IPS DF 6.9 (cell line): ENCODE data around the gene TMPRSS6.

Source experiments
- DNase-seq: peaks from one replicate; pipeline ENCODE4 v3.0.0-alpha.2; 2013; ENCODE audit warnings: low read depth, low spot score
- H3K27ac ChIP-seq: one replicate; pipeline ENCODE4 v1.5.1; 2013; ENCODE audit warnings: low read length, control low read depth
- H3K27me3 ChIP-seq: 2 replicates; pipeline ENCODE4 v1.6.1; 2013; ENCODE audit warnings: mild to moderate bottlenecking, low read length; ENCODE audit not compliant: control insufficient read depth, insufficient read depth
- H3K36me3 ChIP-seq: 2 replicates; pipeline ENCODE4 v1.6.1; 2013; ENCODE audit warnings: low read length; ENCODE audit not compliant: control insufficient read depth, insufficient read depth
- H3K4me1 ChIP-seq: 2 replicates; pipeline ENCODE4 v1.6.1; 2013; ENCODE audit warnings: low read length; ENCODE audit not compliant: control insufficient read depth, insufficient read depth
- H3K4me3 ChIP-seq: 2 replicates; pipeline ENCODE4 v1.5.1; 2013; ENCODE audit warnings: mild to moderate bottlenecking, low read length
- H3K9me3 ChIP-seq: 2 replicates; pipeline ENCODE4 v1.6.1; 2013; ENCODE audit warnings: low read length, inconsistent platforms; ENCODE audit not compliant: control insufficient read depth, insufficient read depth
- WGBS: extraction: QIAGEN DNeasy Blood & Tissue Kit; methylation state at CpG from one replicate; pipeline ENCODE4 v1.1.7; 2013; ENCODE audit warnings: mixed read lengths, missing lambda C conversion rate; ENCODE audit not compliant: insufficient read length, insufficient coverage; 5-methylcytosine and 5-hydroxymethylcytosine counted together

TMPRSS6 gene

GRCh38 chr22:37088750-37089408 lies 20.6 kb downstream of the TMPRSS6 start:
- Histone ChIP-seq H3K27ac (no peak overlapping the region), H3K4me1 (peaks cover 2% of the 10 kb centered on the region; the same call in 1 of the 2 replicates)
- WGBS, result no CpG with 5 or more reads among the region's 17 CpGs

GRCh38 chr22:37088108-37088605 lies 21.4 kb downstream of the TMPRSS6 start:
- DNase-seq, result no peak
- no peak overlapping the region for H3K27ac ChIP-seq
- no CpG with 5 or more reads among the region's 6 CpGs for WGBS
- no peaks in the 10 kb centered on the region for H3K9me3 ChIP-seq
- no peak overlapping the region for H3K4me3 ChIP-seq
- H3K4me1 ChIP-seq, result peaks cover 2% of the 10 kb centered on the region; the same call in 1 of the 2 replicates
- no peaks in the 10 kb centered on the region for H3K36me3 ChIP-seq
- no peaks in the 10 kb centered on the region for H3K27me3 ChIP-seq

More at GRCh38 chr22:37088750-37089408, 20.6 kb downstream of the TMPRSS6 start:
- Histone ChIP-seq H3K27me3 (no peaks in the 10 kb centered on the region), H3K9me3 (no peaks in the 10 kb centered on the region), H3K4me3 (no peak overlapping the region), H3K36me3 (no peaks in the 10 kb centered on the region)
- no peak for DNase-seq

GRCh38 chr22:37086184-37086583 lies 23.3 kb downstream of the TMPRSS6 start:
- H3K27me3 ChIP-seq, result no peaks in the 10 kb centered on the region
- no CpG with 5 or more reads among the region's 15 CpGs for WGBS
- no peak overlapping the region for H3K4me3 ChIP-seq
- no peaks in the 10 kb centered on the region for H3K36me3 ChIP-seq
- DNase-seq, result no peak
- H3K9me3 ChIP-seq, result no peaks in the 10 kb centered on the region
- no peaks in the 10 kb centered on the region for H3K4me1 ChIP-seq
- no peak overlapping the region for H3K27ac ChIP-seq

- no CpG with 5 or more reads among the region's 10 CpGs for WGBS
- no peaks in the 10 kb centered on the region for H3K27me3 ChIP-seq
- no peak overlapping the region for H3K4me3 ChIP-seq
- no peak overlapping the region for H3K27ac ChIP-seq
- H3K36me3 ChIP-seq, result no peaks in the 10 kb centered on the region
- DNase-seq, result no peak
- no peaks in the 10 kb centered on the region for H3K9me3 ChIP-seq
- H3K4me1 ChIP-seq, result no peaks in the 10 kb centered on the region
Measured at GRCh38 chr22:37084385-37084784, 25.1 kb downstream of the TMPRSS6 start.

GRCh38 chr22:37083914-37084313 lies 25.6 kb downstream of the TMPRSS6 start:
- Histone ChIP-seq H3K27ac (no peak overlapping the region), H3K4me3 (no peak overlapping the region), H3K27me3 (no peaks in the 10 kb centered on the region), H3K9me3 (no peaks in the 10 kb centered on the region), H3K36me3 (no peaks in the 10 kb centered on the region), H3K4me1 (no peaks in the 10 kb centered on the region)
- no peak for DNase-seq
- no CpG with 5 or more reads among the region's 6 CpGs for WGBS

GRCh38 chr22:37082251-37082873 lies 27.2 kb downstream of the TMPRSS6 start:
- Histone ChIP-seq H3K27ac (no peak overlapping the region), H3K27me3 (no peaks in the 10 kb centered on the region), H3K36me3 (no peaks in the 10 kb centered on the region), H3K4me3 (no peak overlapping the region), H3K4me1 (no peaks in the 10 kb centered on the region), H3K9me3 (no peaks in the 10 kb centered on the region)
- DNase-seq, result no peak
- no CpG with 5 or more reads among the region's 10 CpGs for WGBS

GRCh38 chr22:37080838-37081237 lies 28.7 kb downstream of the TMPRSS6 start:
- H3K27me3 ChIP-seq, result peaks cover 2% of the 10 kb centered on the region; the same call in 1 of the 2 replicates
- no peaks in the 10 kb centered on the region for H3K9me3 ChIP-seq
- H3K27ac ChIP-seq, result no peak overlapping the region
- H3K4me1 ChIP-seq, result no peaks in the 10 kb centered on the region
- no peak for DNase-seq
- no peaks in the 10 kb centered on the region for H3K36me3 ChIP-seq
- no peak overlapping the region for H3K4me3 ChIP-seq
- WGBS, result no CpG with 5 or more reads among the region's 12 CpGs

- Histone ChIP-seq H3K27ac (no peak overlapping the region), H3K4me1 (no peaks in the 10 kb centered on the region), H3K27me3 (peaks cover 2% of the 10 kb centered on the region; the same call in 1 of the 2 replicates), H3K9me3 (no peaks in the 10 kb centered on the region), H3K36me3 (no peaks in the 10 kb centered on the region), H3K4me3 (no peak overlapping the region)
- no CpG with 5 or more reads among the region's 6 CpGs for WGBS
- DNase-seq, result no peak
Measured at GRCh38 chr22:37080438-37080837, 29.1 kb downstream of the TMPRSS6 start.

- Histone ChIP-seq H3K27me3 (peaks cover 2% of the 10 kb centered on the region; the same call in 1 of the 2 replicates), H3K4me3 (no peak overlapping the region), H3K27ac (no peak overlapping the region), H3K36me3 (no peaks in the 10 kb centered on the region), H3K9me3 (no peaks in the 10 kb centered on the region), H3K4me1 (no peaks in the 10 kb centered on the region)
- WGBS, result no CpG with 5 or more reads among the region's 15 CpGs
- no peak for DNase-seq
Measured at GRCh38 chr22:37079668-37080171, 29.8 kb downstream of the TMPRSS6 start.

GRCh38 chr22:37079158-37079557 lies 30.4 kb downstream of the TMPRSS6 start:
- no CpG with 5 or more reads among the region's 5 CpGs for WGBS

More at GRCh38 chr22:37079158-37079557, 30.4 kb downstream of the TMPRSS6 start:
- H3K4me1 ChIP-seq, result no peaks in the 10 kb centered on the region
- no peak overlapping the region for H3K4me3 ChIP-seq
- H3K36me3 ChIP-seq, result no peaks in the 10 kb centered on the region
- H3K27ac ChIP-seq, result no peak overlapping the region
- no peaks in the 10 kb centered on the region for H3K9me3 ChIP-seq
- peaks cover 2% of the 10 kb centered on the region; the same call in 1 of the 2 replicates for H3K27me3 ChIP-seq
- no peak for DNase-seq
